Right lobe of liver (tissue), 4 donors: ENCODE results near the gene CAVIN1.

ENCODE experiments used
- POLR2A ChIP-seq: fragments of 450-650 bp; IDR thresholded peaks from one replicate; pipeline ENCODE4 v1.6.1; 2017; ENCODE audit warnings: antibody characterized with exemption, mild to moderate bottlenecking
- TF ChIP-seq, protein P1 (sequence below), 4 donors: fragments of 200-600 bp in 3 of 4; fragments of 450-650 bp in 1 of 4; IDR thresholded peaks; one replicate each; pipeline versions ENCODE4 v1.5.1 to v1.8.0; 2016 to 2022; ENCODE audit warnings: antibody characterized with exemption in 4 of 4, mild to moderate bottlenecking in 2 of 4
- donor health status: DM: no; HTN: no; CAD: no.
- donor health status: DM: no; HTN: no; CAD: no.
- donor health status: DM: no; HTN: yes; CAD: no.

DNA sequence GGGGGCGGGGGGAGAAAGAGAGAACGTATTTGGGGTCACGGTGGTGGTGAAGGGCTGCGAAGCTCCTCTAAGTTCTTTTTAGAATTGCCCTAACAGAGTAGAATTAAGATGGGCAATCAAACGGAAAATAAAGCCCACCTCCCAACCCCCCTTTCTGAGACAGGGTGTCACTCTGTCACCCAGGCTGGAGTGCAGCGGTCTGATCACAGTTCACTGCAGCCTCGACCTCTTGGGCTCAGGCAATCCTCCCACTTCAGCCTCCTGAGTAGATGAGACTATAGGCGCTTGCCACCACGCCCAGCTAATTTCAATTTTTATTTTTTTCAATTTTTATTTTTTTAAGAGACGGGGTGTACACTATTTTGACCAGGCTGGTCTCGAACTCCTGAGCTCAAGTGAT, 710 bp upstream of the CAVIN1 start:
- TF ChIP-seq, protein P1, sequence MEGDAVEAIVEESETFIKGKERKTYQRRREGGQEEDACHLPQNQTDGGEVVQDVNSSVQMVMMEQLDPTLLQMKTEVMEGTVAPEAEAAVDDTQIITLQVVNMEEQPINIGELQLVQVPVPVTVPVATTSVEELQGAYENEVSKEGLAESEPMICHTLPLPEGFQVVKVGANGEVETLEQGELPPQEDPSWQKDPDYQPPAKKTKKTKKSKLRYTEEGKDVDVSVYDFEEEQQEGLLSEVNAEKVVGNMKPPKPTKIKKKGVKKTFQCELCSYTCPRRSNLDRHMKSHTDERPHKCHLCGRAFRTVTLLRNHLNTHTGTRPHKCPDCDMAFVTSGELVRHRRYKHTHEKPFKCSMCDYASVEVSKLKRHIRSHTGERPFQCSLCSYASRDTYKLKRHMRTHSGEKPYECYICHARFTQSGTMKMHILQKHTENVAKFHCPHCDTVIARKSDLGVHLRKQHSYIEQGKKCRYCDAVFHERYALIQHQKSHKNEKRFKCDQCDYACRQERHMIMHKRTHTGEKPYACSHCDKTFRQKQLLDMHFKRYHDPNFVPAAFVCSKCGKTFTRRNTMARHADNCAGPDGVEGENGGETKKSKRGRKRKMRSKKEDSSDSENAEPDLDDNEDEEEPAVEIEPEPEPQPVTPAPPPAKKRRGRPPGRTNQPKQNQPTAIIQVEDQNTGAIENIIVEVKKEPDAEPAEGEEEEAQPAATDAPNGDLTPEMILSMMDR (IDR thresholded peaks at IDR 0.05) = no peak
- TF ChIP-seq POLR2A = no peak
